Endothelial cell of umbilical vein (primary cell): ENCODE results near the gene OLFM2. TPM values are rescaled to one million over a fixed set of nuclear protein-coding genes. Genes with fewer than 3 reads are reported as not detected.
A peak's percentile ranks its signal among the peaks of the same experiment; 100 is the strongest.

Experiments
- BruUV-seq: library from RNA; stranded (reverse); fragments of 400-500 nt; replicated peaks from 2 replicates; lab custom pipeline; 2021; lab: Mats Ljungman, UMichigan
- CTCF ChIA-PET: fragments of 300-600, 350-600 bp; sonication (Branson Sonifier 250); formaldehyde crosslinking; loops from one replicate; lab custom pipeline; 2021; ENCODE audit warnings: antibody characterized with exemption, inconsistent platforms; lab: Charles Lee
- POLR2A ChIA-PET: fragments of 300-600, 350-600 bp; sonication (Branson Sonifier 250); formaldehyde crosslinking; loops from one replicate; lab custom pipeline; 2021; ENCODE audit warnings: antibody characterized with exemption, inconsistent platforms; lab: Charles Lee
- DNase-seq: peaks from one replicate; pipeline ENCODE4 v3.0.0-alpha.2; 2011; ENCODE audit warnings: low read depth, low spot score
- FAIRE-seq: peaks from 2 replicates; lab custom pipeline; 2011; peaks lifted over from hg19 to GRCh38; lab: Jason Lieb, UNC
- H2AFZ ChIP-seq: 2 replicates; pipeline ENCODE4 v1.6.0; 2012; ENCODE audit warnings: low read depth, low read length, control low read depth, inconsistent platforms
- H3K27ac ChIP-seq: 2 replicates; pipeline ENCODE4 v1.5.1; 2011; ENCODE audit warnings: low read depth, mild to moderate bottlenecking, control low read depth, low read length, moderate library complexity; ENCODE audit not compliant: insufficient read depth
- H3K27me3 ChIP-seq, 2 experiments: 2 replicates each; pipeline versions ENCODE4 v1.6.0 to v1.6.1; 2011; ENCODE audit warnings: low read length in 2 of 2, mixed read lengths in 1 of 2; ENCODE audit not compliant: control insufficient read depth in 2 of 2, insufficient read depth in 2 of 2
- H3K36me3 ChIP-seq, 2 experiments: 2 replicates in 1 of 2; 3 replicates in 1 of 2; pipeline ENCODE4 v1.5.1; 2011; ENCODE audit warnings: low read length in 2 of 2, mild to moderate bottlenecking in 1 of 2, moderate library complexity in 1 of 2; ENCODE audit not compliant: control insufficient read depth in 2 of 2, insufficient read depth in 2 of 2; ENCODE audit errors: extremely low read depth in 1 of 2
- H3K4me1 ChIP-seq: 3 replicates; pipeline ENCODE4 v1.5.1; 2011; ENCODE audit warnings: mild to moderate bottlenecking, low read length; ENCODE audit not compliant: control insufficient read depth, insufficient read depth; ENCODE audit errors: extremely low read depth
- H3K4me2 ChIP-seq: 2 replicates; pipeline ENCODE4 v1.6.1; 2011; ENCODE audit warnings: low read length, control low read depth, mixed read lengths; ENCODE audit not compliant: insufficient read depth
- H3K4me3 ChIP-seq, 3 experiments: fragments of 200-600 bp in 1 of 3; sonication (generic), shearing (Covaris generic) in 1 of 3; replicated peaks in 1 of 3; 2 replicates each; pipeline ENCODE4 v1.5.1; 2011 to 2016; ENCODE audit warnings: control low read depth in 3 of 3, low read length in 3 of 3, mild to moderate bottlenecking in 2 of 3, inconsistent platforms in 1 of 3, low read depth in 1 of 3, moderate library complexity in 1 of 3; ENCODE audit not compliant: insufficient read depth in 1 of 3
- H3K79me2 ChIP-seq: 2 replicates; pipeline ENCODE4 v1.6.0; 2012; ENCODE audit warnings: low read length, inconsistent platforms; ENCODE audit not compliant: control insufficient read depth, insufficient read depth
- H3K9ac ChIP-seq: replicated peaks from 2 replicates; pipeline ENCODE3; 2011; ENCODE audit warnings: low read length, control low read depth; ENCODE audit not compliant: insufficient read depth; ENCODE audit errors: extremely low read depth
- H3K9me1 ChIP-seq: replicated peaks from 3 replicates; pipeline ENCODE4 v1.6.0; 2011; ENCODE audit warnings: mild to moderate bottlenecking, low read length; ENCODE audit not compliant: control insufficient read depth, insufficient read depth; ENCODE audit errors: extremely low read depth
- H3K9me3 ChIP-seq: replicated peaks from 2 replicates; pipeline ENCODE4 v1.5.1; 2012; ENCODE audit warnings: low read length, inconsistent platforms; ENCODE audit not compliant: control insufficient read depth, insufficient read depth
- H4K20me1 ChIP-seq: replicated peaks from 2 replicates; pipeline ENCODE3; 2011; ENCODE audit warnings: mild to moderate bottlenecking, low read length; ENCODE audit not compliant: control insufficient read depth, insufficient read depth; ENCODE audit errors: extremely low read depth
- CTCF ChIP-seq, 2 donors: IDR thresholded peaks; 1 replicate in 1 of 2; 2 replicates in 1 of 2; pipeline ENCODE4 v1.5.1; 2011; ENCODE audit warnings: low read length in 2 of 2, mild to moderate bottlenecking in 2 of 2, moderate library complexity in 2 of 2, control low read depth in 1 of 2, inconsistent platforms in 1 of 2, low read depth in 1 of 2; ENCODE audit not compliant: insufficient read depth in 1 of 2; ENCODE audit errors: extremely low read depth in 1 of 2
- EZH2 ChIP-seq: IDR thresholded peaks from 2 replicates; pipeline ENCODE4 v1.6.1; 2012; ENCODE audit warnings: borderline replicate concordance, low read depth, mild to moderate bottlenecking, moderate library complexity, low read length, inconsistent platforms; ENCODE audit not compliant: severe bottlenecking
- FOS ChIP-seq: IDR thresholded peaks from 2 replicates; pipeline ENCODE4 v1.6.1; 2011; ENCODE audit warnings: mild to moderate bottlenecking, low read length, moderate library complexity, borderline replicate concordance; ENCODE audit not compliant: insufficient read depth
- JUN ChIP-seq: IDR thresholded peaks from 2 replicates; pipeline ENCODE4 v1.6.1; 2011; ENCODE audit warnings: borderline replicate concordance, low read depth; ENCODE audit not compliant: insufficient read length, insufficient read depth
- dilution Hi-C: fragments of 300-500 bp; cut with MboI; formaldehyde crosslinking; loops from one replicate; pipeline ENCODE4 v1.15.0; 2019; ENCODE audit warnings: low sequenced_read_pairs; ENCODE audit not compliant: extremely low pct_ligation_motif_present
- intact Hi-C: fragments of 100-400 bp; cut with micrococcal nuclease; formaldehyde crosslinking; loops from one replicate; pipeline ENCODE4 v1.10.0; 2022
- polyA plus RNA-seq, 4 experiments: library from polyadenylated mRNA; depleted of rRNA in 3 of 4; stranded (reverse) in 3 of 4; unstranded in 1 of 4; fragments of >200 nt; gene quantifications; 2 replicates each; pipeline versions ENCODE4 v1.2.1 to v1.2.3, GENCODE V29; 2011 to 2012; ENCODE audit warnings: missing spikeins in 1 of 4
- total RNA-seq: library from RNA; stranded (reverse); gene quantifications from 2 replicates; pipeline ENCODE4 v1.2.3, GENCODE V29; 2021

Gene OLFM2
- total and polyA plus RNA-seq, 2 donors (not counting 3 experiments of a cell fraction or from before 2014, with no cell fraction given), result 0.91 to 1.9 TPM

- CTCF ChIA-PET, result interaction anchor here (1.4 kb wide), 1 partner anchor 11 kb away, joined by 4 read pairs; no protein-coding TSS in a partner anchor
- Histone ChIP-seq H3K36me3 (peaks cover 2 to 3% of the 10 kb centered on the region in 2 experiments), H3K27me3 (no peaks in the 10 kb centered on the region), H3K27ac (no peak overlapping the region), H3K4me1 (peaks cover 9% of the 10 kb centered on the region), H3K4me3 (peak overlapping the region in 2 of 3 experiments; percentile 55 to 57), H3K9me1 (no peaks in the 10 kb centered on the region), H3K4me2 (no peak overlapping the region), H2AFZ (no peak overlapping the region), H4K20me1 (no peaks in the 10 kb centered on the region), H3K79me2 (peaks cover 24% of the 10 kb centered on the region), H3K9ac (no peak overlapping the region), H3K9me3 (no peaks in the 10 kb centered on the region)
- POLR2A ChIA-PET, result no interaction called here
- DNase-seq (no peak), FAIRE-seq (no peak)
- dilution Hi-C loops (no loop called here), intact Hi-C loops (no loop called here)
- TF ChIP-seq FOS (no peak), CTCF (IDR thresholded peaks at IDR 0.05; ENCODE audit: extremely low read depth in 1 of 2, insufficient read depth in 1 of 2, low read depth in 1 of 2, low read length in 2 of 2) (no peak), JUN (no peak), EZH2 (no peak)
- BruUV-seq, result no TSS peak
These were observed 102.0 kb downstream of the OLFM2 start for GRCh38 chr19:9834307-9834725.
